BJ (cell line): ENCODE data around the gene CSF2. TPM values are rescaled to one million over a fixed set of nuclear protein-coding genes. Genes with fewer than 3 reads are reported as not detected.
A peak's percentile ranks its signal among the peaks of the same experiment; 100 is the strongest.

Experiments
- CTCF ChIA-PET: fragments of 350-600 bp; formaldehyde crosslinking; extraction: SDS; loops from one replicate; lab custom pipeline; 2021; ENCODE audit warnings: antibody characterized with exemption, inconsistent platforms; lab: Yijun Ruan, JAX
- POLR2A ChIA-PET: fragments of 300-600 bp; sonication (Branson Sonifier 250); formaldehyde crosslinking; extraction: SDS; loops from one replicate; lab custom pipeline; 2021; ENCODE audit warnings: antibody characterized with exemption; lab: Charles Lee
- DNase-seq: peaks from one replicate; pipeline ENCODE4 v3.0.0-alpha.2; 2011; ENCODE audit warnings: low read depth
- H3K27me3 ChIP-seq: 2 replicates; pipeline ENCODE4 v1.6.0; 2011; ENCODE audit warnings: low read length; ENCODE audit not compliant: control insufficient read depth, insufficient read depth
- H3K36me3 ChIP-seq: 2 replicates; pipeline ENCODE4 v1.5.1; 2011; ENCODE audit warnings: low read length; ENCODE audit not compliant: control insufficient read depth, insufficient read depth
- H3K4me3 ChIP-seq: 2 replicates; pipeline ENCODE4 v1.5.1; 2011; ENCODE audit warnings: low read depth, mild to moderate bottlenecking, control low read depth, low read length
- CTCF ChIP-seq: IDR thresholded peaks from 2 replicates; pipeline ENCODE4 v1.5.1; 2011; ENCODE audit warnings: low read depth, mild to moderate bottlenecking, control low read depth, inconsistent platforms, low read length, moderate library complexity; ENCODE audit not compliant: insufficient read depth
- polyA plus RNA-seq: library from polyadenylated mRNA; depleted of rRNA; stranded (reverse); fragments of >200 nt; gene quantifications from 2 replicates; pipeline ENCODE4 v1.2.3, GENCODE V29; 2011

Gene CSF2
- polyA plus RNA-seq, 1 experiment: not detected

DNA sequence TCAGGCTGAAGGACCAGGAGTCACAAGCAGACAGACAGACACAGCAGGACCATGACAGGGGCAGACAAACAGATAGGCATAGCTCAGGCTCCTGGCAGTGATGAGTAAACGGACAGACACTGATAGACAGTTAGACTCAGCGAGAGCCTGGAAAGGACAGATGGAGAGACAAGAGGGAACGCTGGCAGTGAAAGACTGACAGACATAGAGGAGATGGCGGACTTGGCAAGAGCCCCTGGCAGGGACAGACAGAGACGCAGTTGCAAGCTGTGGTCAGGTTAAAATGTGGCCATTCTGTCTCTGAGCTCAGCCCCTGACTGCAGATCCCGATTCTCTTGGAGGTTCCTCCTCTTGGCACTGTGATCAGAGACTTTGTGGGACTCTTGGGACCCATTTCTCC lies 13.6 kb downstream of the CSF2 start:
- ChIA-PET CTCF (interaction anchor here (0.6 to 2.9 kb wide), 4 partner anchors 14 to 93 kb away, joined by 4 to 12 read pairs (median 8); partner anchors contain the start of gene CSF2), POLR2A (no interaction called here)
- no peaks in the 10 kb centered on the region for H3K36me3 ChIP-seq
- H3K4me3 ChIP-seq: no peak overlapping the region
- no peak for DNase-seq
- H3K27me3 ChIP-seq: no peaks in the 10 kb centered on the region
- no peak for TF ChIP-seq CTCF

- ChIA-PET POLR2A (no interaction called here), CTCF (interaction anchor here (0.6 to 2.9 kb wide), 3 partner anchors 15 to 23 kb away, joined by 4 to 12 read pairs (median 6); partner anchors contain the start of gene CSF2)
- Histone ChIP-seq H3K36me3 (no peaks in the 10 kb centered on the region), H3K4me3 (no peak overlapping the region), H3K27me3 (no peaks in the 10 kb centered on the region)
- TF ChIP-seq CTCF: no peak
- DNase-seq: no peak
Measured at GRCh38 chr5:132087661-132088060, 14.1 kb downstream of the CSF2 start.

- Histone ChIP-seq H3K4me3 (no peak overlapping the region), H3K27me3 (no peaks in the 10 kb centered on the region), H3K36me3 (no peaks in the 10 kb centered on the region)
- ChIA-PET POLR2A (interaction anchor here (0.5 kb wide), 1 partner anchor 24 kb away, joined by 3 read pairs; no protein-coding TSS in a partner anchor), CTCF (interaction anchor here (0.6 to 2.9 kb wide), 3 partner anchors 25 to 596 kb away, joined by 3 to 12 read pairs (median 4); no protein-coding TSS in a partner anchor)
- no peak for DNase-seq
- TF ChIP-seq CTCF: no peak
Measured at GRCh38 chr5:132089363-132089762, 15.8 kb downstream of the CSF2 start.

DNA sequence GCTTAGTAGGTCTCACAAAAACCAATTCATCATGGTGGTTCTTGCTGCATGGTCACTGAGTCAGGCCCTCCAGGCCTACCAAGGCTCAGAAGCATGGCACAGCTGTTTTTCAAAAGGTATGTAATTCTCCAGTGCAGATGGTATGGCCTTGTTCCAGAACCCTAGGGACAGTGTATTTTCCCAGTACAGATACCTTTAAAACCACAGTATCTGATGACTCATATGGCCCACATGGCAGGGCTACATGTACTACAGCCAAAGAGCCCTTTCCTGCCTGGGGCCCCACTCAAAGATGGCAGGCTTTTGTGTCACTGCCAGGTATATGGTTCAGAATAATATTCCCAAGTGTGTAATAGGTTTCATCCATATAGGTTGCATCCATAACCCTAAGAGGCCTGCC lies 16.5 kb downstream of the CSF2 start:
- no peaks in the 10 kb centered on the region for H3K27me3 ChIP-seq
- no peaks in the 10 kb centered on the region for H3K36me3 ChIP-seq
- CTCF ChIA-PET: no interaction called here
- POLR2A ChIA-PET: no interaction called here
- peak; percentile 58 for DNase-seq
- H3K4me3 ChIP-seq: no peak overlapping the region
- no peak for TF ChIP-seq CTCF

GRCh38 chr5:132093271-132093670 lies 19.7 kb downstream of the CSF2 start:
- H3K27me3 ChIP-seq: no peaks in the 10 kb centered on the region
- no peak overlapping the region for H3K4me3 ChIP-seq
- ChIA-PET CTCF (interaction anchor here (1.1 to 1.5 kb wide), 3 partner anchors 10 to 145 kb away, joined by 3 to 5 read pairs (median 4); no protein-coding TSS in a partner anchor), POLR2A (no interaction called here)
- no peak for TF ChIP-seq CTCF
- H3K36me3 ChIP-seq: no peaks in the 10 kb centered on the region
- DNase-seq: no peak
